ENCODE data around the gene IGF1.

Gene IGF1

DNA sequence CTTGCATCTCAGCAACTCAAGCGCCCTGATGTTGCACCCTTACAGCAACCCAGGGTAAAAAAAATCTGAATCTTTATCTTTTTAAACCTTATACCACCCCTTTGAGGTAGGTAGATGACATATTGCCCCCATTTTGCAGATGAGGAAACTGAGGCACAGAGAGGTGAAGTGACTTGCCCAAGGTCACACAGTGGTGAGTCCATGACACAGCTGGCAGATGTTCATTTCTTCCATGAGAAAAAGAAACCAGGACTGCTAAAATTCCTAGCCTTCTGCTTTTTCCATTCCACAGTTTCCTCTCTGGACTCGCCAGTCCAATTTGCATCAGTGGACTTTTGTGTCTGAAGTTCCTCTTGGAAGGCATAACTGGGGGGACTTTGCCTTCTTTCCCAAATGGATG lies 79.3 kb downstream of the IGF1 start:
- TF ChIP-seq, protein P1, sequence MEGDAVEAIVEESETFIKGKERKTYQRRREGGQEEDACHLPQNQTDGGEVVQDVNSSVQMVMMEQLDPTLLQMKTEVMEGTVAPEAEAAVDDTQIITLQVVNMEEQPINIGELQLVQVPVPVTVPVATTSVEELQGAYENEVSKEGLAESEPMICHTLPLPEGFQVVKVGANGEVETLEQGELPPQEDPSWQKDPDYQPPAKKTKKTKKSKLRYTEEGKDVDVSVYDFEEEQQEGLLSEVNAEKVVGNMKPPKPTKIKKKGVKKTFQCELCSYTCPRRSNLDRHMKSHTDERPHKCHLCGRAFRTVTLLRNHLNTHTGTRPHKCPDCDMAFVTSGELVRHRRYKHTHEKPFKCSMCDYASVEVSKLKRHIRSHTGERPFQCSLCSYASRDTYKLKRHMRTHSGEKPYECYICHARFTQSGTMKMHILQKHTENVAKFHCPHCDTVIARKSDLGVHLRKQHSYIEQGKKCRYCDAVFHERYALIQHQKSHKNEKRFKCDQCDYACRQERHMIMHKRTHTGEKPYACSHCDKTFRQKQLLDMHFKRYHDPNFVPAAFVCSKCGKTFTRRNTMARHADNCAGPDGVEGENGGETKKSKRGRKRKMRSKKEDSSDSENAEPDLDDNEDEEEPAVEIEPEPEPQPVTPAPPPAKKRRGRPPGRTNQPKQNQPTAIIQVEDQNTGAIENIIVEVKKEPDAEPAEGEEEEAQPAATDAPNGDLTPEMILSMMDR (IDR thresholded peaks at IDR 0.05; ENCODE audit: low read depth, low read length, missing control alignments): no peak
- H3K4me3 ChIP-seq (replicated peaks; ENCODE audit: low read depth, low read length): no peak overlapping the region
- DNase-seq (ENCODE audit: extremely low read depth, low read depth): no peak

DNA sequence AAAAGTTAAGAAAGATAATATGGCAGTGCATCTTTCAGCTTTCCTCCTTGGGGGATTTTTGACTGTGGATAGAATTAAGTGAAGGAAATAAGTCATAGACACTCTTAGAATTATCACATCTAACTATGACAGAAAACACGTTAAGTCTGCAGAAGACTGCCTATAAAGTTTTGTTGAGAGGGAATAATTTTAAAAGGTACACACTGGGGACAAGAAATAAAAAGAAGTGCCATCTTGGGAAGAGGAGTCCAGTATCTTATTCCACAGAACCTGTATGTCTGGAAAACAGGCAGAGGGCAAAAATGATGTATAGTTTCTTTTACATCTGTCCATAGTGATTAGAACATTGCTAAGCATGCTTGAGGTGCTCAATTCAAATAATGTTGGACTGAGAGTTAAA lies 80.7 kb downstream of the IGF1 start:
- H3K4me3 ChIP-seq (replicated peaks; ENCODE audit: low read depth, low read length): no peak overlapping the region
- TF ChIP-seq, protein P1 (IDR thresholded peaks at IDR 0.05; ENCODE audit: low read depth, low read length, missing control alignments): no peak
- no peak for DNase-seq (ENCODE audit: extremely low read depth, low read depth)

DNA sequence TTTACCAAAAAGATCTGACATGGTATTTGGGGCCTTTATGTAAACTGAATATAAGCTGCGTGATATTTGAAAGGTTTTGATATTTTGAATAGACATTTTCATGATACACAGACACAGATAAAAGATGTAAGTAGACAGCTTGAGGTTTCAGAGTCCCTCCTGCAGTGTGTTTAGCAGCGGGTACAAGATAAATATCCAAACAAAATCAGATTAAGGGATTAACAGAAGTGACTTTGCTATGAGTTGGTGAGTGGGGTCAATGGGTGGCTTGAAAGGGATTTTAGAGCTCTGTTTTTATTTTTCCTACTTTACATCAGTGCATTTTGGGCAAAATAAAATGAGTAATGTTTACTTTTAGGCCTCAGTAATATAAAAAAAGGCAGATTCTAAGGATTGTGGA lies 84.1 kb downstream of the IGF1 start:
- no peak for DNase-seq (ENCODE audit: extremely low read depth, low read depth)
- no peak overlapping the region for H3K4me3 ChIP-seq (replicated peaks; ENCODE audit: low read depth, low read length)
- TF ChIP-seq, protein P1 (IDR thresholded peaks at IDR 0.05; ENCODE audit: low read depth, low read length, missing control alignments): no peak

GRCh38 chr12:102394200-102394599 lies 86.2 kb downstream of the IGF1 start:
- H3K4me3 ChIP-seq (replicated peaks; ENCODE audit: low read depth, low read length): no peak overlapping the region
- no peak for DNase-seq (ENCODE audit: extremely low read depth, low read depth)
- TF ChIP-seq, protein P1 (IDR thresholded peaks at IDR 0.05; ENCODE audit: low read depth, low read length, missing control alignments): no peak

GRCh38 chr12:102390068-102390467 lies 90.3 kb downstream of the IGF1 start:
- H3K4me3 ChIP-seq (replicated peaks; ENCODE audit: low read depth, low read length): no peak overlapping the region
- TF ChIP-seq, protein P1 (IDR thresholded peaks at IDR 0.05; ENCODE audit: low read depth, low read length, missing control alignments): no peak
- DNase-seq (ENCODE audit: extremely low read depth, low read depth): no peak

- DNase-seq (ENCODE audit: extremely low read depth, low read depth): no peak
- H3K4me3 ChIP-seq (replicated peaks; ENCODE audit: low read depth, low read length): no peak overlapping the region
- TF ChIP-seq, protein P1 (IDR thresholded peaks at IDR 0.05; ENCODE audit: low read depth, low read length, missing control alignments): no peak
Observed at GRCh38 chr12:102388469-102388868, 91.9 kb downstream of the IGF1 start.

DNA sequence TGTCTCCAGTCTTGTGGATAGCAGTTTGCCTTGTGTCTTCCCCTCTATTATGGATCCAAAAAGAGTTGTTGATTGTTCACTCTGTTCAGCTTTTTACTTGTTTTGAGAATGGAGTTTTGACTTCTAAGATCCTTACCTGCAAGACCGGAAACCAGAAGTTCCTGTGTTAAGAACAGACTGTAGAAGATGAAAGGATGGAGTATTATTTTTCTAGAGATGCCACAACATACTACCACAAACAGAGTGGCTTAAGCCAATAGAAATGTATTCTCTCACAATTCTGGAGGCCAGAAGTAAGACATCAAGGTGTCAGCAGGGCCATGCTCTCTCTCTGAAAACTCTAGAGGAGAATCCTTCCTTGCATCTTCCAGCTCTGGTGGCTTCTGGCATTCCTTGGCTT lies 95.0 kb downstream of the IGF1 start:
- TF ChIP-seq, protein P1 (IDR thresholded peaks at IDR 0.05; ENCODE audit: low read depth, low read length, missing control alignments): no peak
- H3K4me3 ChIP-seq (replicated peaks; ENCODE audit: low read depth, low read length): no peak overlapping the region
- no peak for DNase-seq (ENCODE audit: extremely low read depth, low read depth)
